K562 (cell line): ENCODE measurements around the gene KCNQ5. TPM values are rescaled to one million over a fixed set of nuclear protein-coding genes. Genes with fewer than 3 reads are reported as not detected.

Experiments
- ATAC-seq: fragments of 200-7000 bp; cut with Tn5 transposase; 3 replicates; pipeline ENCODE4 v1.9.1; 2020; ENCODE audit warnings: moderate library complexity
- BruUV-seq: library from RNA; stranded (reverse); fragments of 400-500 nt; replicated peaks from 2 replicates; lab custom pipeline; 2021; lab: Mats Ljungman, UMichigan
- CTCF ChIA-PET: fragments of 300-600 bp; formaldehyde crosslinking; extraction: SDS; loops from one replicate; lab custom pipeline; 2021; ENCODE audit warnings: low intra/inter-chr PET ratio; lab: Yijun Ruan, JAX
- POLR2A ChIA-PET: fragments of 300-600, 350-650 bp; sonication (Branson Sonifier 250); formaldehyde crosslinking; extraction: SDS; loops from one replicate; lab custom pipeline; 2021; ENCODE audit warnings: antibody characterized with exemption, inconsistent platforms; lab: Yijun Ruan, JAX
- DNase-seq, 4 experiments: peaks; one replicate each; pipeline versions ENCODE4 v3.0.0 to v3.0.0-alpha.2; 2011 to 2018; ENCODE audit warnings: low spot score in 3 of 4, mixed read lengths in 3 of 4; ENCODE audit errors: extremely low read depth in 1 of 4
- FAIRE-seq: peaks from 2 replicates; lab custom pipeline; 2011; peaks lifted over from hg19 to GRCh38; lab: Jason Lieb, UNC
- H2AFZ ChIP-seq: 2 replicates; pipeline ENCODE4 v1.6.0; 2011; ENCODE audit warnings: low read depth, low read length, control low read depth, inconsistent platforms
- H3K27ac ChIP-seq: fragments of 200-600 bp; 3 replicates; pipeline ENCODE4 v1.8.0; 2011; ENCODE audit warnings: low read depth, mild to moderate bottlenecking, control low read depth, inconsistent platforms, low read length, moderate library complexity, mixed read lengths; ENCODE audit errors: extremely low read depth
- H3K27me3 ChIP-seq, 2 experiments: fragments of 300-600 bp in 1 of 2; 2 replicates in 1 of 2; 3 replicates in 1 of 2; pipeline versions ENCODE4 v1.6.0 to v1.8.0; 2011; ENCODE audit warnings: inconsistent platforms in 2 of 2, low read length in 2 of 2, mild to moderate bottlenecking in 1 of 2, mixed read lengths in 1 of 2, moderate library complexity in 1 of 2; ENCODE audit not compliant: control insufficient read depth in 2 of 2, insufficient read depth in 2 of 2
- H3K36me3 ChIP-seq: fragments of 300-600 bp; 3 replicates; pipeline ENCODE4 v1.8.0; 2011; ENCODE audit warnings: mild to moderate bottlenecking, low read length, inconsistent platforms; ENCODE audit not compliant: control insufficient read depth, insufficient read depth
- H3K4me1 ChIP-seq, 2 experiments: fragments of 200-600 bp in 1 of 2; replicated peaks in 1 of 2; 2 replicates in 1 of 2; 3 replicates in 1 of 2; pipeline versions ENCODE4 v1.5.1 to v1.8.0; 2011; ENCODE audit warnings: inconsistent platforms in 2 of 2, low read length in 2 of 2, mild to moderate bottlenecking in 1 of 2, mixed read lengths in 1 of 2, moderate library complexity in 1 of 2; ENCODE audit not compliant: control insufficient read depth in 2 of 2, insufficient read depth in 2 of 2
- H3K4me2 ChIP-seq: 2 replicates; pipeline ENCODE4 v1.6.1; 2011; ENCODE audit warnings: low read length, control low read depth, inconsistent platforms, mixed read lengths; ENCODE audit not compliant: insufficient read depth
- H3K4me3 ChIP-seq: fragments of 200-600 bp; sonication (generic), shearing (Covaris generic); 2 replicates; pipeline ENCODE4 v1.5.1; 2016; ENCODE audit warnings: control low read depth, inconsistent platforms
- H3K79me2 ChIP-seq: fragments of 200-600 bp; 3 replicates; pipeline ENCODE4 v1.8.0; 2011; ENCODE audit warnings: low read length, inconsistent platforms; ENCODE audit not compliant: control insufficient read depth, insufficient read depth
- H3K9ac ChIP-seq, 2 experiments: 2 replicates each; pipeline versions ENCODE4 v1.6.0 to v1.6.1; 2011; ENCODE audit warnings: low read depth in 2 of 2, low read length in 2 of 2, control low read depth in 1 of 2, inconsistent platforms in 1 of 2, mild to moderate bottlenecking in 1 of 2, mixed read lengths in 1 of 2; ENCODE audit not compliant: insufficient read depth in 1 of 2
- H3K9me1 ChIP-seq: one replicate; pipeline ENCODE4 v1.6.0; 2011; ENCODE audit warnings: inconsistent platforms, mild to moderate bottlenecking, low read length, moderate library complexity; ENCODE audit not compliant: control insufficient read depth, insufficient read depth
- H3K9me3 ChIP-seq: replicated peaks from 2 replicates; pipeline ENCODE4 v1.5.1; 2011; ENCODE audit warnings: low read depth, low read length, inconsistent platforms; ENCODE audit not compliant: control insufficient read depth, insufficient read depth
- H4K20me1 ChIP-seq: replicated peaks from 2 replicates; pipeline ENCODE4 v1.6.1; 2011; ENCODE audit warnings: low read length, inconsistent platforms, mixed read lengths; ENCODE audit not compliant: control insufficient read depth, insufficient read depth
- BCOR ChIP-seq: fragments of 450-650 bp; IDR thresholded peaks from 2 replicates; pipeline ENCODE4 v1.6.1; 2016
- CREBBP ChIP-seq: IDR thresholded peaks from one replicate; pipeline ENCODE4 v1.6.1; 2012; ENCODE audit warnings: low read depth, mild to moderate bottlenecking, control low read depth, inconsistent platforms, low read length
- ELF1 ChIP-seq: fragments of 200-800 bp; sonication (Bioruptor generic); IDR thresholded peaks from 2 replicates; pipeline ENCODE4 v1.6.1; 2016; ENCODE audit warnings: missing genetic modification characterization, missing compliant biosample characterization
- FOXK2 ChIP-seq, 2 experiments: fragments of 450-650 bp; IDR thresholded peaks in 1 of 2; conservative IDR thresholded peaks in 1 of 2; 2 replicates each; pipeline ENCODE4 v1.6.1; 2016; ENCODE audit warnings: low read depth in 2 of 2, mild to moderate bottlenecking in 1 of 2
- OTX1 ChIP-seq: fragments of 450-650 bp; formaldehyde crosslinking; IDR thresholded peaks from 2 replicates; pipeline ENCODE4 v1.4.0; 2022; ENCODE audit warnings: mild to moderate bottlenecking
- SAP30 ChIP-seq: fragments of 200-600 bp; sonication (generic); IDR thresholded peaks from 2 replicates; pipeline ENCODE4 v1.6.1; 2012; ENCODE audit warnings: borderline replicate concordance, low read depth, mild to moderate bottlenecking, moderate library complexity, low read length, control low read depth, inconsistent platforms; ENCODE audit not compliant: insufficient read depth, poor library complexity, severe bottlenecking
- SIRT6 ChIP-seq: IDR thresholded peaks from one replicate; pipeline ENCODE4 v1.6.1; 2012; ENCODE audit warnings: low read depth, mild to moderate bottlenecking, control low read depth, inconsistent platforms, low read length, moderate library complexity
- XRCC3 ChIP-seq: fragments of 450-650 bp; IDR thresholded peaks from 2 replicates; pipeline ENCODE4 v1.6.1; 2017; ENCODE audit warnings: mild to moderate bottlenecking, moderate library complexity
- WGBS: fragments of 100-300 bp; shearing (Covaris generic); methylation state at CpG from one replicate; pipeline ENCODE4 v1.1.6; 2016; ENCODE audit warnings: low coverage, mixed read lengths; ENCODE audit not compliant: insufficient coverage; ENCODE audit errors: missing lambda C conversion rate; 5-methylcytosine and 5-hydroxymethylcytosine counted together
- in situ Hi-C: fragments of 300-500 bp; cut with MboI; formaldehyde crosslinking; loops from 4 replicates; pipeline ENCODE4 v1.15.0; 2018; ENCODE audit warnings: inconsistent platforms, mixed read lengths
- intact Hi-C: fragments of 100-400 bp; cut with micrococcal nuclease; formaldehyde crosslinking; loops from 2 replicates; pipeline ENCODE4 v1.14.2; 2022
- polyA plus RNA-seq, 8 experiments: library from polyadenylated mRNA; depleted of rRNA in 4 of 8; stranded (reverse) in 5 of 8; unstranded in 3 of 8; fragments of >200 nt; fragmentation: Nextera tagmentation in 2 of 8; fragmentation: Illumina TruSeq in 1 of 8; extraction: Ambion mirVana in 2 of 8; extraction: Trizol in 1 of 8; gene quantifications; 2 replicates each; pipeline versions ENCODE4 v1.2.1 to v1.2.3, GENCODE V29; 2011 to 2014; ENCODE audit warnings: inconsistent platforms in 1 of 8, missing spikeins in 1 of 8
- total RNA-seq, 7 experiments: library from RNA; depleted of rRNA in 6 of 7; stranded (reverse); fragments of >200 nt in 6 of 7; fragmentation: Illumina TruSeq in 2 of 7; extraction: Trizol in 2 of 7; gene quantifications; 2 replicates each; pipeline versions ENCODE4 v1.2.1 to v1.2.3, GENCODE V29; 2011 to 2021; ENCODE audit warnings: low replicate concordance in 1 of 7
- TF ChIP-seq, protein P1 (sequence below): sonication (generic); formaldehyde crosslinking; IDR thresholded peaks from 2 replicates; pipeline ENCODE4 v1.4.0; 2020; ENCODE audit warnings: mild to moderate bottlenecking, missing genetic modification reagents
- TF ChIP-seq, protein P2 (sequence below): fragments of 200-800 bp; sonication (Bioruptor generic); IDR thresholded peaks from 2 replicates; pipeline ENCODE4 v1.6.1; 2016; ENCODE audit warnings: missing genetic modification characterization, missing compliant biosample characterization

The KCNQ5 gene
- total and polyA plus RNA-seq, 9 of the 15 experiments (the other 6 are each of a cell fraction or from before 2014, with no cell fraction given), result 0.31 to 5.9 (median 2.6) TPM

DNA sequence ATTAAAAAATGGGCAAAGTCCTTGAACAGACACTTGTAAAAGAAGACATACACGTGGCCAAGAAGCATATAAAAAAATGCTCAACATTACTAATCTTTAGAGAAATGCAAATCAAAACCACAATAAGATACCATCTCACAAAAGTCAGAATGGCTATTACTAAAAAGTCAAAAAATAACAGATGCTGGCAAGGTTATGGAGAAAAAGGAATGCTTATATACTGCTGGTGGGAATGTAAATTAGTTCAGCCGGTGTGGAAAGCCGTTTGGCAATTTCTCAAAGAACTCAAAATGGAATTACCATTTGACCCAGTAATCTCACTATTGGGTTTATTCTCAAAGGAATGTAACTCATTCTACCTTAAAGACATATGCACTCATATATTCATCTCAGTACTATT lies 436.9 kb downstream of the KCNQ5 start:
- Histone ChIP-seq H2AFZ (no peak overlapping the region), H3K79me2 (no peaks in the 10 kb centered on the region), H3K4me3 (no peak overlapping the region), H3K4me1 (no peaks in the 10 kb centered on the region), H3K36me3 (no peaks in the 10 kb centered on the region), H3K27me3 (no peaks in the 10 kb centered on the region), H3K9ac (no peak overlapping the region), H3K27ac (no peak overlapping the region), H4K20me1 (no peaks in the 10 kb centered on the region), H3K9me3 (no peaks in the 10 kb centered on the region), H3K4me2 (no peak overlapping the region)
- ChIA-PET CTCF (no interaction called here), POLR2A (no interaction called here)
- in situ Hi-C loops (no loop called here), intact Hi-C loops (no loop called here)
- WGBS, result 19% methylated on average over 3 of the region's 3 CpGs
- FAIRE-seq (no peak), ATAC-seq (no peak), DNase-seq (no peak)
- no TSS peak for BruUV-seq
- TF ChIP-seq SAP30 (no peak), CREBBP (no peak)
- TF ChIP-seq, all 486 proteins: peak for 0
- H3K9me1 ChIP-seq, result no peaks in the 10 kb centered on the region

DNA sequence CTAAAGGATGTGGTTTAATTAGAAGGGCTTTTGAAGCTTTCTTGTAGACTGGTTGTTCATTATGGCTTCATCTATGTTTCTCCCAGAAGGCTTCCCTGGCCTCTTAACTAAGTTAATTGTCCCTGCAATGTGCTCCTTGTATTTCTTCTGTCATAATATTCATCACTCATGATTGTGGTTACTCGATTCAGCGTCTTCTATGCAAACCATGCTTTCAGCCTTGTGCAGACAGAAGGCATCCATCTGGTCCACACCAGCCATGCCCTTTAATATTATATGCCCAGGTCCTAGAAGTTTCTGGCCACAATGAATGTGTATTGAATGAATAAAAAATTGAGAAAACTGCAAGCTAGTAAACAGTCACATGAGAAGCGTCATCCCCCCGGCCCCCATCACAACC lies 440.3 kb downstream of the KCNQ5 start:
- in situ Hi-C loops, result no loop called here
- Histone ChIP-seq H3K27ac (no peak overlapping the region), H2AFZ (no peak overlapping the region), H3K9ac (no peak overlapping the region), H3K4me2 (no peak overlapping the region), H3K4me3 (no peak overlapping the region), H4K20me1 (no peaks in the 10 kb centered on the region), H3K9me3 (no peaks in the 10 kb centered on the region), H3K27me3 (no peaks in the 10 kb centered on the region), H3K36me3 (no peaks in the 10 kb centered on the region), H3K4me1 (no peaks in the 10 kb centered on the region), H3K9me1 (no peaks in the 10 kb centered on the region), H3K79me2 (no peaks in the 10 kb centered on the region)
- FAIRE-seq, result no peak
- WGBS, result 6% methylated on average over 4 of the region's 4 CpGs
- ChIA-PET CTCF (no interaction called here), POLR2A (no interaction called here)
- no peak for ATAC-seq
- intact Hi-C loops, result no loop called here
- DNase-seq, result no peak
- no TSS peak for BruUV-seq
- TF ChIP-seq OTX1 (CRISPR knock-in tag), result no peak
- no peak for TF ChIP-seq ELF1
- no peak for TF ChIP-seq BCOR
- TF ChIP-seq SIRT6, result no peak
- TF ChIP-seq, protein P1, sequence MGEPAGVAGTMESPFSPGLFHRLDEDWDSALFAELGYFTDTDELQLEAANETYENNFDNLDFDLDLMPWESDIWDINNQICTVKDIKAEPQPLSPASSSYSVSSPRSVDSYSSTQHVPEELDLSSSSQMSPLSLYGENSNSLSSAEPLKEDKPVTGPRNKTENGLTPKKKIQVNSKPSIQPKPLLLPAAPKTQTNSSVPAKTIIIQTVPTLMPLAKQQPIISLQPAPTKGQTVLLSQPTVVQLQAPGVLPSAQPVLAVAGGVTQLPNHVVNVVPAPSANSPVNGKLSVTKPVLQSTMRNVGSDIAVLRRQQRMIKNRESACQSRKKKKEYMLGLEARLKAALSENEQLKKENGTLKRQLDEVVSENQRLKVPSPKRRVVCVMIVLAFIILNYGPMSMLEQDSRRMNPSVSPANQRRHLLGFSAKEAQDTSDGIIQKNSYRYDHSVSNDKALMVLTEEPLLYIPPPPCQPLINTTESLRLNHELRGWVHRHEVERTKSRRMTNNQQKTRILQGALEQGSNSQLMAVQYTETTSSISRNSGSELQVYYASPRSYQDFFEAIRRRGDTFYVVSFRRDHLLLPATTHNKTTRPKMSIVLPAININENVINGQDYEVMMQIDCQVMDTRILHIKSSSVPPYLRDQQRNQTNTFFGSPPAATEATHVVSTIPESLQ (CRISPR knock-in tag), result no peak
- no peak for TF ChIP-seq XRCC3
- TF ChIP-seq, protein P2, sequence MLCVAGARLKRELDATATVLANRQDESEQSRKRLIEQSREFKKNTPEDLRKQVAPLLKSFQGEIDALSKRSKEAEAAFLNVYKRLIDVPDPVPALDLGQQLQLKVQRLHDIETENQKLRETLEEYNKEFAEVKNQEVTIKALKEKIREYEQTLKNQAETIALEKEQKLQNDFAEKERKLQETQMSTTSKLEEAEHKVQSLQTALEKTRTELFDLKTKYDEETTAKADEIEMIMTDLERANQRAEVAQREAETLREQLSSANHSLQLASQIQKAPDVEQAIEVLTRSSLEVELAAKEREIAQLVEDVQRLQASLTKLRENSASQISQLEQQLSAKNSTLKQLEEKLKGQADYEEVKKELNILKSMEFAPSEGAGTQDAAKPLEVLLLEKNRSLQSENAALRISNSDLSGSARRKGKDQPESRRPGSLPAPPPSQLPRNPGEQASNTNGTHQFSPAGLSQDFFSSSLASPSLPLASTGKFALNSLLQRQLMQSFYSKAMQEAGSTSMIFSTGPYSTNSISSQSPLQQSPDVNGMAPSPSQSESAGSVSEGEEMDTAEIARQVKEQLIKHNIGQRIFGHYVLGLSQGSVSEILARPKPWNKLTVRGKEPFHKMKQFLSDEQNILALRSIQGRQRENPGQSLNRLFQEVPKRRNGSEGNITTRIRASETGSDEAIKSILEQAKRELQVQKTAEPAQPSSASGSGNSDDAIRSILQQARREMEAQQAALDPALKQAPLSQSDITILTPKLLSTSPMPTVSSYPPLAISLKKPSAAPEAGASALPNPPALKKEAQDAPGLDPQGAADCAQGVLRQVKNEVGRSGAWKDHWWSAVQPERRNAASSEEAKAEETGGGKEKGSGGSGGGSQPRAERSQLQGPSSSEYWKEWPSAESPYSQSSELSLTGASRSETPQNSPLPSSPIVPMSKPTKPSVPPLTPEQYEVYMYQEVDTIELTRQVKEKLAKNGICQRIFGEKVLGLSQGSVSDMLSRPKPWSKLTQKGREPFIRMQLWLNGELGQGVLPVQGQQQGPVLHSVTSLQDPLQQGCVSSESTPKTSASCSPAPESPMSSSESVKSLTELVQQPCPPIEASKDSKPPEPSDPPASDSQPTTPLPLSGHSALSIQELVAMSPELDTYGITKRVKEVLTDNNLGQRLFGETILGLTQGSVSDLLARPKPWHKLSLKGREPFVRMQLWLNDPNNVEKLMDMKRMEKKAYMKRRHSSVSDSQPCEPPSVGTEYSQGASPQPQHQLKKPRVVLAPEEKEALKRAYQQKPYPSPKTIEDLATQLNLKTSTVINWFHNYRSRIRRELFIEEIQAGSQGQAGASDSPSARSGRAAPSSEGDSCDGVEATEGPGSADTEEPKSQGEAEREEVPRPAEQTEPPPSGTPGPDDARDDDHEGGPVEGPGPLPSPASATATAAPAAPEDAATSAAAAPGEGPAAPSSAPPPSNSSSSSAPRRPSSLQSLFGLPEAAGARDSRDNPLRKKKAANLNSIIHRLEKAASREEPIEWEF, result no peak
- no peak for TF ChIP-seq FOXK2 (conservative IDR thresholded peaks at IDR 0.05 in 1 of 2, IDR thresholded peaks at IDR 0.05 in 1 of 2; ENCODE audit: low read depth in 2 of 2)
